Esophagus (tissue), 2 donors: ENCODE data around the gene ADAM8. TPM values are rescaled to one million over a fixed set of nuclear protein-coding genes. Genes with fewer than 3 reads are reported as not detected.
"Not testable (repeated sequence)": the region's sequence is repeated elsewhere in the genome, so short reads cannot be mapped to it uniquely, and the experiment has no call there.

Source experiments
- H3K27ac ChIP-seq, 2 donors: one replicate each; pipeline ENCODE4 v1.5.1; 2013; ENCODE audit warnings: low read depth in 2 of 2, mild to moderate bottlenecking in 2 of 2, inconsistent platforms in 1 of 2, low read length in 1 of 2, moderate library complexity in 1 of 2
- H3K27me3 ChIP-seq, 2 donors: one replicate each; pipeline ENCODE4 v1.6.1; 2013; ENCODE audit warnings: low read length in 2 of 2, control low read depth in 1 of 2, mild to moderate bottlenecking in 1 of 2; ENCODE audit not compliant: insufficient read depth in 2 of 2, control insufficient read depth in 1 of 2
- H3K36me3 ChIP-seq, 2 donors: one replicate each; pipeline ENCODE4 v1.6.1; 2013; ENCODE audit warnings: low read length in 1 of 2; ENCODE audit not compliant: control insufficient read depth in 2 of 2, insufficient read depth in 2 of 2
- H3K4me1 ChIP-seq, 2 donors: one replicate each; pipeline ENCODE4 v1.6.1; 2013; ENCODE audit warnings: low read length in 1 of 2; ENCODE audit not compliant: control insufficient read depth in 2 of 2, insufficient read depth in 2 of 2
- H3K4me3 ChIP-seq, 2 donors: one replicate each; pipeline ENCODE4 v1.5.1; 2013; ENCODE audit warnings: low read length in 2 of 2, mild to moderate bottlenecking in 2 of 2, low read depth in 1 of 2, moderate library complexity in 1 of 2
- H3K9me3 ChIP-seq, 2 donors: one replicate each; pipeline ENCODE4 v1.6.1; 2013; ENCODE audit warnings: mild to moderate bottlenecking in 2 of 2, low read depth in 1 of 2, low read length in 1 of 2, moderate library complexity in 1 of 2; ENCODE audit not compliant: control insufficient read depth in 2 of 2, insufficient read depth in 1 of 2
- WGBS, 2 donors: extraction: QIAGEN DNeasy Blood & Tissue Kit; methylation state at CpG; one replicate each; pipeline ENCODE4 v1.1.7; 2013; 5-methylcytosine and 5-hydroxymethylcytosine counted together
- polyA plus RNA-seq, 2 donors: library from polyadenylated mRNA; stranded (reverse); fragments of 200-250 nt; gene quantifications; one replicate each; pipeline ENCODE4 v1.2.3, GENCODE V29; 2013
- donor health status: healthy with polysubstance abuse.
- donor health status: Bipolar disorder and iron deficiency.

Gene ADAM8
- polyA plus RNA-seq, 2 donors = 2.4 to 2.6 TPM

GRCh38 chr10:133265052-133265451 is 11.6 kb downstream of the ADAM8 start:
- H3K36me3 ChIP-seq, H3K27me3 ChIP-seq, H3K27ac ChIP-seq, H3K9me3 ChIP-seq, H3K4me3 ChIP-seq: not testable (repeated sequence)
- H3K4me1 ChIP-seq = peaks cover 0 to 22% of the 10 kb centered on the region in 2 donors
- 67 to 78% methylated on average over 9 to 10 of the region's 10 CpGs for WGBS, 2 donors

DNA sequence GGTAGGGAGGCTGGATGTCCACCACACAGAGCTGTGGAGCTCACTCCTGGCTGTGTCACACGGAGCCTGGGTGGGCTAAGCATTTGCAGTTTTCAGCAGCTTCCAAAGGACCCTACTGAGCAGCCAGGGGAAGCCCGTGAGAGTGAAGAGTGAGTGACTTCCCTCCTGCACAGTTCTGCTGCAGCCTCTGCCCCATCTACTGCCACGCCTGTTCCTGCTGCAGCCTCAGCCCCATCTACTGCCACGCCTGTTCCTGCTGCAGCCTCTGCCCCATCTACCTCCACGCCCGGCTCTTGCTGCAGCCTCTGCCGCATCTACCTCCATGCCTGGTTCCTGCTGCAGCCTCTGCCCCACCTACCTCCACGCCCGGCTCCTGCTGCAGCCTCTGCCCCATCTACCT is 12.2 kb downstream of the ADAM8 start:
- no peaks in the 10 kb centered on the region for H3K9me3 ChIP-seq

GRCh38 chr10:133263674-133264073 is 13.0 kb downstream of the ADAM8 start:
- H3K27ac ChIP-seq = no peak overlapping the region
- no peak overlapping the region for H3K4me3 ChIP-seq
- 88 to 92% methylated on average over 8 to 10 of the region's 10 CpGs for WGBS, 2 donors
- H3K9me3 ChIP-seq = no peaks in the 10 kb centered on the region
- H3K4me1 ChIP-seq = peaks cover 4 to 36% of the 10 kb centered on the region in 2 donors
- H3K27me3 ChIP-seq = no peaks in the 10 kb centered on the region
- H3K36me3 ChIP-seq = peaks cover 0 to 2% of the 10 kb centered on the region in 2 donors

More for the DNA sequence above, 12.2 kb downstream of the ADAM8 start:
- Histone ChIP-seq H3K4me1 (peaks cover 0 to 28% of the 10 kb centered on the region in 2 donors), H3K4me3 (no peak overlapping the region), H3K27me3 (no peaks in the 10 kb centered on the region), H3K36me3 (peaks cover 0 to 2% of the 10 kb centered on the region in 2 donors), H3K27ac (no peak overlapping the region)
- WGBS, 2 donors = 36 to 47% methylated on average over 9 of the region's 9 CpGs

DNA sequence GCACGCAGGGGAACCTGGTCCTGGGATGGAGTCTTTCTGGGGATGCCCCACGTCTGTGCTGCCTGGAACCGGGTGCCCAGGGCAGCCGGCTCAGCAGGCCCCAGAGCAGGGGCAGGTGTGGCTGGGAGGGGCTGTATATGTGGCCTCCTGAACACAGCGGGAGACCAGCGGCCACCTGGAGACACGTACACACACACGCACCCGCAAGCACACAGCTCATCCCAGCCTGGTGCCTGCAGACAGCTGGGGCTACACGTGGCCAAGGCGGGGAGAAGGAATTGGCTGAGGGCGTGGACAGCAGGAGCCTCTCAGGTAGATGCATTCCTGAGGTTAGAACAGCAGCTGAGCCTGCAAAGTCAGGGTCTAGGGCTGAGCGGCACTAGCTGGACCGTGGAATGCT is 14.0 kb downstream of the ADAM8 start:
- H3K27me3 ChIP-seq = no peaks in the 10 kb centered on the region
- H3K36me3 ChIP-seq = peaks cover 0 to 2% of the 10 kb centered on the region in 2 donors
- peak overlapping the region in 1 of 2 donors; percentile 63 for H3K27ac ChIP-seq
- H3K4me1 ChIP-seq = peaks cover 9 to 45% of the 10 kb centered on the region in 2 donors
- no peak overlapping the region for H3K4me3 ChIP-seq
- 72 to 73% methylated on average over 14 of the region's 14 CpGs for WGBS, 2 donors
- no peaks in the 10 kb centered on the region for H3K9me3 ChIP-seq

- Histone ChIP-seq H3K36me3 (peaks cover 0 to 2% of the 10 kb centered on the region in 2 donors), H3K27ac (peak overlapping the region; percentile 83 to 84), H3K9me3 (no peaks in the 10 kb centered on the region), H3K4me3 (peak overlapping the region; percentile 66 to 68), H3K27me3 (no peaks in the 10 kb centered on the region), H3K4me1 (peaks cover 9 to 50% of the 10 kb centered on the region in 2 donors)
- 1 to 2% methylated on average over 19 to 79 of the region's 79 CpGs for WGBS, 2 donors
These were observed 14.8 kb downstream of the ADAM8 start for GRCh38 chr10:133261726-133262325.

- H3K27ac ChIP-seq = peak overlapping the region; percentile 83 to 84
- no peaks in the 10 kb centered on the region for H3K9me3 ChIP-seq
- H3K36me3 ChIP-seq = peaks cover 0 to 2% of the 10 kb centered on the region in 2 donors
- H3K4me3 ChIP-seq = peak overlapping the region; percentile 66 to 68
- H3K27me3 ChIP-seq = no peaks in the 10 kb centered on the region
- H3K4me1 ChIP-seq = peaks cover 9 to 50% of the 10 kb centered on the region in 2 donors
- 22 to 24% methylated on average over 42 to 50 of the region's 50 CpGs for WGBS, 2 donors
These were observed 15.6 kb downstream of the ADAM8 start for GRCh38 chr10:133260895-133261725.

DNA sequence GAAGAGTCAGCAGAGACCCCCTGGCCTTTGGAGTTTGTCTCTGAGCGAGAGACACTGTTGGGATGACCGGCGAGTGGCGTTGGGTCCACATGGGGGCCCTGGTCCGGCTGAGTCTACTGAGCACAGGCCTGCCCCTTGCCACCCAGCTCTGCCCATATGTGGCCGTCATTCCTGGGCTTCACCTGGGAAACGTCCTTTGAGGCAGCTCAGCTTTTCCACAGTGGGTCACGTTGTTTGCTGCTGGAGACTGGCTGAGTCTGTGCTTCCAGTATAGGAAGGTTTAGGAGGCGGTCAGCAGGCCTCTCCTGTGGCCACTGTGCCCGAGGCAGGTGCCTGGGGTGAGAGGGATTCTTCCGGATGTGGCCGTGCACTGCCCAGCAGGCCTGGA is 17.1 kb downstream of the ADAM8 start:
- H3K27ac ChIP-seq = peak overlapping the region; percentile 20 to 77
- no peak overlapping the region for H3K4me3 ChIP-seq
- H3K36me3 ChIP-seq = no peaks in the 10 kb centered on the region
- H3K9me3 ChIP-seq = no peaks in the 10 kb centered on the region
- no peaks in the 10 kb centered on the region for H3K27me3 ChIP-seq
- WGBS, 2 donors = 75 to 78% methylated on average over 12 of the region's 12 CpGs
- peaks cover 9 to 50% of the 10 kb centered on the region in 2 donors for H3K4me1 ChIP-seq

- H3K4me3 ChIP-seq = no peak overlapping the region
- no peaks in the 10 kb centered on the region for H3K9me3 ChIP-seq
- peaks cover 9 to 50% of the 10 kb centered on the region in 2 donors for H3K4me1 ChIP-seq
- no peaks in the 10 kb centered on the region for H3K27me3 ChIP-seq
- no peaks in the 10 kb centered on the region for H3K36me3 ChIP-seq
- 44 to 60% methylated on average over 24 of the region's 24 CpGs for WGBS, 2 donors
- H3K27ac ChIP-seq = peak overlapping the region; percentile 89 to 91
These were observed 17.7 kb downstream of the ADAM8 start for GRCh38 chr10:133258818-133259601.

DNA sequence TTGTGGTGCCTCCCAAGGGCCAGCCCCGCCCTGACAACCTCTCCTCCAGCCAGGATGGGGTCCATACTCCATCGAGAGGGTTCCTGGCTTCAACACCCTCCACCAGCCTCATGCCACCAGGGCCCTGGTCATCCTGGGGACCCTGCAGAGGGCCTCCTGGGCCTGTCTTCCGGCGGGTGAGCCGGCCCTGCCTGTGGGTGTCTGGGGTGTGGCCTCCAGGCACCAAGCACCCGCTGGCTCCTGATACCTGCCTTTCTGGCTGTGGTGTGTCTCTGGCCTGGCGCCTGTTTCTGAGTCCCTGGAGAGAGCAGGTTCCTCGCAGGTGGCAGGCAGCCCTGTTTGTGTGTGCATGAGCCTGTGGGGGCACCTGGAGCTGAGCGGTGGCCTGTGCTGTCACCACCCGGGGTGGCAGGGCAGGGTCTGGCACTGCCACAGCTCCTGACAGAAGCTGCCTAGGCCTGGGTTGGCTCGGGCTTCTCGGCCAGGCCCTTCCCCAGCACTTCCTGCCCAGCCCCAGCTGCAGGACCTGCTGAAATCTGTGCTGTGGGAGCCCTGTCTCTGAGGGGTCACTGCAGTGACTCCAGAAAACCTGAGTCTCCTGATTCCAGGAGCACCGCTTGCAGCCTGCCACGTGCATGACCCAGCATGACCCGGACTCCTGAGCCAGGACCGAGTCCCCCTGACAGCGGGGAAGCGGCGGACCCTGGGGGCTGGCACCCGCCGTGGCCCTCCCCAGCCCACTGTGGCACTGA is 18.4 kb downstream of the ADAM8 start:
- no peaks in the 10 kb centered on the region for H3K27me3 ChIP-seq
- H3K9me3 ChIP-seq = no peaks in the 10 kb centered on the region
- H3K4me3 ChIP-seq = no peak overlapping the region
- H3K4me1 ChIP-seq = peaks cover 9 to 46% of the 10 kb centered on the region in 2 donors
- peak overlapping the region; percentile 89 to 91 for H3K27ac ChIP-seq
- 45 to 47% methylated on average over 18 to 21 of the region's 21 CpGs for WGBS, 2 donors
- no peaks in the 10 kb centered on the region for H3K36me3 ChIP-seq
